HG03439 (cell line): ENCODE results near the gene NFATC2IP.
"Not testable (repeated sequence)": the region's sequence is repeated elsewhere in the genome, so short reads cannot be mapped to it uniquely, and the experiment has no call there.

Experiments
- ATAC-seq: cut with Tn5 transposase; IDR thresholded peaks from one replicate; pipeline ENCODE4 v1.9.1; 2021; ENCODE audit warnings: mild to moderate bottlenecking, moderate library complexity; ENCODE audit not compliant: unreplicated experiment

The NFATC2IP gene

GRCh38 chr16:28925386-28926228 lies 25.1 kb upstream of the NFATC2IP start:
- peak; percentile 29 for ATAC-seq

- not testable (repeated sequence) for ATAC-seq
Measured at GRCh38 chr16:28926284-28926683, 24.5 kb upstream of the NFATC2IP start.

- ATAC-seq: no peak
Measured at GRCh38 chr16:28927815-28928214, 22.9 kb upstream of the NFATC2IP start.

- ATAC-seq: no peak
Measured at GRCh38 chr16:28930203-28930602, 20.5 kb upstream of the NFATC2IP start.

DNA sequence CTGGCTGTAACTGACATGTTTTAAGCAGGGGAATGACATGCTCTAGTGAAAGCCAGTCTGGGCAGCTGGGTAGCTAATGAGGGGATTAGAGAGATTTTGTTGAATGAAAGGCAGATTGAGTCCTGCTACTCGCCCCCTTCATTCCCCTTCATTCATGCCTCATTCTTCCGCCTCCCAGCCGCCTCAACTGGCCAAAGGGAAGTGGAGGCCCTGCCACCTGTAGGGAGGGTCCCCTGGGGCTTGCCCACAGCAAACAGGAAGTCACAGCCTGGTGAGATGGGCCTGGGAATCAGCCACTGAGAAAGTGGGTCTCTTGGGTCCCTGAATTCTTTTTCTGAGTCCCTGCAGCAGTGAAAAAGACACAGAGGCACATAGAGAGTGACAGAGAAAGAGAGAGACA lies 20.1 kb upstream of the NFATC2IP start:
- ATAC-seq: no peak

GRCh38 chr16:28931801-28932225 lies 18.9 kb upstream of the NFATC2IP start, which contains the start of gene CD19:
Gene CD19 (plus strand): TSS chr16:28931971. CDS start chr16:28932001, 30 bp downstream.
- no peak for ATAC-seq

- no peak for ATAC-seq
Measured at GRCh38 chr16:28932339-28933141, 18.2 kb upstream of the NFATC2IP start.

- ATAC-seq: no peak
Measured at GRCh38 chr16:28933171-28933570, 17.6 kb upstream of the NFATC2IP start.

GRCh38 chr16:28935346-28935745 lies 15.4 kb upstream of the NFATC2IP start:
- ATAC-seq: no peak

GRCh38 chr16:28935924-28936783 lies 14.6 kb upstream of the NFATC2IP start:
- peak; percentile 68 for ATAC-seq

DNA sequence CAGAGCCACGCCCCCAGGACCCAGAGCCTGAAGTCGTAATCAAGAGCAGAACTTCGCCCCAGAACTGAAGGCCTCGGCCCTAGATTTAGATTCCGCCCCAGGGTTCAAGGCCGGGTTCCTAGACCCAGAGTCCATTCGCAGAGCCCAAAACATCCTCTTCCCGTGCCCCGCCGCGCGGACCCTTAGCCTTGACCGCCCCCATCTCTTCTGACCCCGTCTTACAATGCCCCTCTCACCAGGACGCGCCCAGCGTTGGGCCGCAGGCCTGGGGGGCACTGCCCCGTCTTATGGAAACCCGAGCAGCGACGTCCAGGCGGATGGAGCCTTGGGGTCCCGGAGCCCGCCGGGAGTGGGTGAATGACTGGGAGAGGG lies 14.0 kb upstream of the NFATC2IP start:
- no peak for ATAC-seq

GRCh38 chr16:28937222-28937876 lies 13.4 kb upstream of the NFATC2IP start:
- no peak for ATAC-seq

GRCh38 chr16:28938721-28939120 lies 12.0 kb upstream of the NFATC2IP start:
- ATAC-seq: no peak

DNA sequence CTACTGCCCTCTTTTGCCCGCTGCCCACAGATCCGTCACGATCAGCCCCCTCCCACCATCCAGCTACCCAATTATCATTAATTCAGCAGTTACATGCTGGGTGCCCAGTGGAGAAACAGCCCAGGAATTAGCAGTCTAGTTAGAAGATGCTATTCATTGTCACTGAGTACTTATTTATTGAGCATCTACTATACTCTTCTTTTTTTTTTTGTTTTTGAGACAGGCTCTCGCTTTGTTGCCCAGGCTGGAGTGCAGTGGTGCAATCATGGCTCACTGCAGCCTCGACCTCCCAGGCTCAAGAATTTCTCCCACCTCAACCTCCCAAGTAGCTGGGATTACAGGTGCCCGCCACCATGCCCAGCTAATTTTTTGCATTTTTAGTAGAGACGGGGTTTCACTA lies 10.9 kb upstream of the NFATC2IP start:
- ATAC-seq: not testable (repeated sequence)

- no peak for ATAC-seq
Measured at GRCh38 chr16:28943281-28943680, 7.5 kb upstream of the NFATC2IP start.

GRCh38 chr16:28946681-28947080 lies 4.1 kb upstream of the NFATC2IP start:
- no peak for ATAC-seq

DNA sequence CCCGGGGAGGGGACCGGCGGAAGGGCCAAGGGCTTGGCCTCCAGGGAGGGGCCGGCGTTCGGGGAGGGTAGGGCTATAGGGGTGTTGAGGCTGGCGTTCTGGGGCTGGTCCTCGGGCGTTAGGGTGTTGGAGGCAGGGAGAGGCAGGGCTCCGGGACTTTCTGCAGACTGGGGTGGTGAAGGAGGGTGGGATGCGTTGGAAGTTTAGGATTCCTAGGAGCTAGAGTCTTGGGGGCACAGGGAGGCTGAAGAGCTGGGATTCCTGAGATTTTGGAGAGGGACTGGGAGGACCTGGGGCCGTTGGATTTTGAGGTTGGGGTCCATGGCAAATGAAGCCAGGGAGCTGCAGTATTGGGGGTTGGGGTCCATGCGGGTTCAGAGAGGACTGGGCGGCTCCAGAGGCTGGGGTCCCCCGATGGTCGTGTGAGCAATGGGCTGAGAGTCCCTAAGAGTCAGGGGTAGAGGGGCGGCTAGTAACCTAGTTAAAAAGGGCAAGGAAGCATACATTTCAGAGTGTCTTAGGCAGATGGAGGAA lies 740 bp downstream of the NFATC2IP start:
- ATAC-seq: no peak

DNA sequence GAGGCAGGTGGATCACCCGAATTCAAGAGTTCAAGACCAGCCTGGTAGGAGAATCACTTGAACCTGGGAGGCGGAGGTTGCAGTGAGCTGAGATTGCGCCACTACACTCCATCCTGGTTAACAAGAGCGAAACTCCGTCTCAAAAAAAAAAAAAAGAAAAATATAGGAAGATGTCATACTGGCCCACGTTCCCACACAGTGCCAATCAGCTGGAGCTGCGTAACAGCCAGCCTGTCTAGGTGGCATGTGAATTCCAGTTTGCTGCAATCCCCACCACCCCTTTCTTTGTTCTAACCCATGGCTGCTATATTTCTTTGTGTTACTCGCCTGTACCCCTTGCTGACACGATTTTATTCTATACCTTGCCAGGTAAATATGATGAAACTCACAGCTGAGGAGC lies 7.5 kb downstream of the NFATC2IP start:
- no peak for ATAC-seq

DNA sequence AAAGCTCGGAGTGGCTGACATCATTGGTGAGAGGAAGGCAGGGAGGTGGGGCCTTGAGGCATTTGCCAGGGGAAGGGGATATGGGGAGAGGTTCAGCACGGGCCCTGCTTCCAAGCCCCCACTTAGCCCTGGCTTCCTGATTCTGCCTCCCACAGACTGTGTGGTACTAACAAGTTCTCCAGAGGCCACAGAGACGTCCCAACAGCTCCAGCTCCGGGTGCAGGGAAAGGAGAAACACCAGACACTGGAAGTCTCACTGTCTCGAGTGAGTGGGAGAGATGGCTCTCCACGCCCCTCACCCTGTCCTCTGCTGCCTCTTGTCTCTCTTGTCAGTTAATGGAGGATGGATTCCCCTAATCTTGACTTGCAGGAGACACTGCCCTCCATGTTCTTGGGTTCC lies 8.1 kb downstream of the NFATC2IP start:
- ATAC-seq: no peak

DNA sequence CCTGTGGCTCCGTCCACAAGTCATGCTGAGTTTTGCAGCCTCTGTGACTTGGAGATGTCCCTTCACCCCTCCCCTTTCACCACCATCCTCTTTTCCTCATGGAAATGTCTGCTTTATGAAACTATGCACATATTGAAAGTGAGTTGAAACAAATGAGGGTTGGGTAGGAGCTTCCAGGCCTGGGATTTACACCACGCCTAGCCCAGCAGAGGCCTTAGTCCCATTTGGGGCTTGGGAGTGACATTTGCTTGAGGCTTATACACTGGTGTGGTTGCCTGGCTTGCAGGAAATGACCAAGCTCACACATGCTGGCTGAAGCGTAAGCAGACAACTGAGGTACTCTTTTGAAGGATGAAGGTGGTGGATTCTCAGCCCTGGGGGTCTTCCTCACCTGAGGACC lies 13.3 kb downstream of the NFATC2IP start:
- ATAC-seq: no peak
